PC-3 (cell line): ENCODE results near the gene USP12.

Experiments
- EZH2 ChIP-seq: fragments of 300-600 bp; sonication (generic); IDR thresholded peaks from one replicate; pipeline ENCODE4 v1.6.1; 2017; ENCODE audit warnings: antibody characterized with exemption, mild to moderate bottlenecking, low read length; ENCODE audit not compliant: unreplicated experiment
- EZH2phosphoT487 ChIP-seq: fragments of 300-600 bp; sonication (generic); IDR thresholded peaks from 2 replicates; pipeline ENCODE4 v1.6.1; 2018; ENCODE audit warnings: mild to moderate bottlenecking, antibody characterized with exemption, low read length, borderline replicate concordance
- TF ChIP-seq, protein P1 (sequence below): fragments of 300-600 bp; sonication (generic); conservative IDR thresholded peaks from 2 replicates; pipeline ENCODE4 v1.5.1; 2017; ENCODE audit warnings: antibody characterized with exemption, low read depth, mild to moderate bottlenecking, low read length

DNA sequence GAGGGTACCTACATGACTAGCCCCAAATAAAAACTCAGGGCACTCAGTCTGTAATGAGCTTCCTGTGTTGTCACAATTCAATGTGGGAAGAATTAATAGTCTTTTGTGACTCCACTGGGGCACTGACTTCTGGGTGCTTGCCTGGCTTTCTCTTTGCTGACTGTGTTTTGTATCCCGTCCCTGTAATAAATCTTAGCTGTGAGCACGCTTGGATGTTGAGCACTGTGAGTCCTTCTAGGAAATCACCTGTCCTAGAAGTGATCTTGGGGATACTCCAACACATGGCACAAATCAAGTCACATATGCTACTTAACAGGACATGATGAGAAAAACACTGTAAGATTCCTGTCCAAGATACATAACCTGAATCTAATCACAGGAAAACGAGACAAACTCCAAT is 83.0 kb downstream of the USP12 start:
- TF ChIP-seq, protein P1, sequence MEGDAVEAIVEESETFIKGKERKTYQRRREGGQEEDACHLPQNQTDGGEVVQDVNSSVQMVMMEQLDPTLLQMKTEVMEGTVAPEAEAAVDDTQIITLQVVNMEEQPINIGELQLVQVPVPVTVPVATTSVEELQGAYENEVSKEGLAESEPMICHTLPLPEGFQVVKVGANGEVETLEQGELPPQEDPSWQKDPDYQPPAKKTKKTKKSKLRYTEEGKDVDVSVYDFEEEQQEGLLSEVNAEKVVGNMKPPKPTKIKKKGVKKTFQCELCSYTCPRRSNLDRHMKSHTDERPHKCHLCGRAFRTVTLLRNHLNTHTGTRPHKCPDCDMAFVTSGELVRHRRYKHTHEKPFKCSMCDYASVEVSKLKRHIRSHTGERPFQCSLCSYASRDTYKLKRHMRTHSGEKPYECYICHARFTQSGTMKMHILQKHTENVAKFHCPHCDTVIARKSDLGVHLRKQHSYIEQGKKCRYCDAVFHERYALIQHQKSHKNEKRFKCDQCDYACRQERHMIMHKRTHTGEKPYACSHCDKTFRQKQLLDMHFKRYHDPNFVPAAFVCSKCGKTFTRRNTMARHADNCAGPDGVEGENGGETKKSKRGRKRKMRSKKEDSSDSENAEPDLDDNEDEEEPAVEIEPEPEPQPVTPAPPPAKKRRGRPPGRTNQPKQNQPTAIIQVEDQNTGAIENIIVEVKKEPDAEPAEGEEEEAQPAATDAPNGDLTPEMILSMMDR = no peak
- no peak for TF ChIP-seq EZH2
- no peak for TF ChIP-seq EZH2phosphoT487
